ENCODE data around the gene MTOR.
"Not testable (repeated sequence)": the region's sequence is repeated elsewhere in the genome, so short reads cannot be mapped to it uniquely, and the experiment has no call there.

MTOR gene

GRCh38 chr1:11280719-11281376, 18.5 kb upstream of the MTOR start:
- no peak for DNase-seq (ENCODE audit: low spot score)

GRCh38 chr1:11279630-11280029, 17.3 kb upstream of the MTOR start:
- DNase-seq (ENCODE audit: low spot score) = no peak

DNA sequence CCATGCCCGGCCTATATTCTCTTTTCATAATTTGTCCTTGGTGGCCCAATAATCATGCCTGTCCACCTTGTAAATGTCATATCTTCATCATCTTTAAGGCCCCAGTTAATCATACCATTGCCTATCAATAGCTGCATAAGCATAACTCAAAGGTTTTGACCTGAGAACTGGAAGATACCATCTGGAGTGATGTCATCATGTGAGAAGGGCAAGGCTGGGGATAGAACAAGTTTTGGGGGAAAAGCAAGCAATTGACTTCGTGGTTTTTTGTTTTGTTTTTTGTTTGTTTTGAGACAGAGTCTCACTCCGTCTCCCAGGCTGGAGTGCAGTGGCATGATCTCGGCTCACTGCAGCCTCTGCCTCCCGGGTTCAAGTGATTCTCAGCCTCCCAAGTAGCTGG, 16.8 kb upstream of the MTOR start:
- no peak for DNase-seq (ENCODE audit: low spot score)

DNA sequence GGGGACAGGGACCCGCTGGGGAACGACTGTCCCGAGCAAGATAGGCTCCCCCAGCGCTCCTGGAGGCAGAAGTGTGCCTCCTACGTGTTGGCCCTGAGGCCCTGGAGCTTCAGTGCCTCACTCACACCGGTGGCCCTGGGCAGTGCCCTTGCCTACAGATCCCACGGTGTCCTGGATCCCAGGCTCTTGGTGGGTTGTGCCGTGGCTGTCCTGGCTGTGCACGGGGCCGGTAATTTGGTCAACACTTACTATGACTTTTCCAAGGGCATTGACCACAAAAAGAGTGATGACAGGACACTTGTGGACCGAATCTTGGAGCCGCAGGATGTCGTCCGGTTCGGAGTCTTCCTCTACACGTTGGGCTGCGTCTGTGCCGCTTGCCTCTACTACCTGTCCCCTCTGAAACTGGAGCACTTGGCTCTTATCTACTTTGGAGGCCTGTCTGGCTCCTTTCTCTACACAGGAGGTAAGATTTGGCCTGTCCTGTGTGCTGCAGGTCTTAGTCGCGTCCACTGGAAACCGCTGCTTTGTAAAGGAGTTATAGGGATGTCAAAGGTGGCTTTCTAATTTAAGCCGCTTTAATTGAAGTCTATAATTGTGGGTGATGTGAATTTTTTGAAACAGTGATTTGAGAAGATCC, 11.4 kb upstream of the MTOR start:
- DNase-seq (ENCODE audit: low spot score) = peak; percentile 25

GRCh38 chr1:11272832-11273594, 10.7 kb upstream of the MTOR start, which contains the start of gene UBIAD1:
Gene UBIAD1 (plus strand): TSS chr1:11273198. CDS start chr1:11273532, 334 bp downstream.
- DNase-seq (ENCODE audit: low spot score) = peak; percentile 63

- no peak for DNase-seq (ENCODE audit: low spot score)
Measured at GRCh38 chr1:11272544-11272831, 10.1 kb upstream of the MTOR start.

- not testable (repeated sequence) for DNase-seq (ENCODE audit: low spot score)
Measured at GRCh38 chr1:11267350-11268337, 5.3 kb upstream of the MTOR start.

GRCh38 chr1:11266268-11267074, 4.1 kb upstream of the MTOR start:
- DNase-seq (ENCODE audit: low spot score) = no peak

DNA sequence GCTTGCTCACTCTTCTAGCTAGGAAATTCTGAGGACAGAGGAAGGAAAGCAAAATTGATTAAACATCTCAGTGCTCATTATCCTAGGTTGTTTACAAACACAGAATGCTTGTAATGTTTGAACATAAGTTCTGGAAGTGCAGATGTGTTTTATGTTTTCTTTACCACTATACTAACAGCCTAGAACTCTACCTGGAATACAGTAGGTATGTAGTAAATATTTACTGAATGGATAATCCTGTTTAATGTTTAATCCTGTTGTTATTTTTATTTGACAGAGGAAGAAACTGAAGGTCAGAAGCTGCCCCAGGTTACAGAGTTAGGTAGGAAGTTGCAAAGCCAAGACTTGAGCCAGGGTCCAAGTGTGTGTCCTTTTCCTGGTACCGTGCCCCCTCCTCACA, 6.1 kb downstream of the MTOR start:
- DNase-seq (ENCODE audit: low spot score) = no peak

DNA sequence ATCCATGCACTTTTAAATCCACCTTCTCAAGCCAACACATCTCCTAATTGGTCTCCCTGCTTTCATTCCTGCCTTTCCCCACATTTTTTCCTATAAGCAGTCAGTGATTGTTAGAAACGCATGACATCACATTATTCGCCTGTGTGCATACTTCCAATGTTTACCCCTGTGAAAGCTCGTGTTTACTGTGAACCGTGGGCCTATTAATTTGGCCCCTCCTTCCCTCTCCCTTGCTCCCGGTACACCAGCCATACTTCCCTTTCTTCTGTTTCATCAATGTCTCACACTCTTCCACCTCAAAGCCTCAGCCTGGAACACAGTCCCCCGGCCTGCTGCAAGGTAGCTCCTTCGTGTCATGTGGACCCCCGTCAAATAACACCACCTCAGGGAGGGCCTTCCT, 9.1 kb downstream of the MTOR start:
- DNase-seq (ENCODE audit: low spot score) = no peak

DNA sequence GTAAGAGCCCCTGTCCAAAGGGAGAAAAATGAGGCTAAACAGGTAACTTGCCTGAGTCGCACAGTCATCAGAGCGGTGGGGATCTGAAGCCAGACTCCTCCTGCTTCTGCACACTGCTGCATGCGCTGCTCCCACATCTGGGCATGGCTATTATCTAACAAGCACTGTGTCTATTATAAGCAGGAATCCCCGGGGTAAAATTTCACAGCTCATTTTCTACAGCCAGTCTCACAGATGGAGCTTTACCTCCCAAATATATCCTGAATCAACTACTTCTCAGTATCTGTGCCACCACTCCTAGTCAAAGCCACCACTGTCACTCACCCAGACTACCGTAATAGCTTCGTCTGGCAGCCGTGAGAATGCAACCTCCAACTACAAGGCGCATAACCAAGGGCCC, 9.8 kb downstream of the MTOR start:
- DNase-seq (ENCODE audit: low spot score) = no peak

DNA sequence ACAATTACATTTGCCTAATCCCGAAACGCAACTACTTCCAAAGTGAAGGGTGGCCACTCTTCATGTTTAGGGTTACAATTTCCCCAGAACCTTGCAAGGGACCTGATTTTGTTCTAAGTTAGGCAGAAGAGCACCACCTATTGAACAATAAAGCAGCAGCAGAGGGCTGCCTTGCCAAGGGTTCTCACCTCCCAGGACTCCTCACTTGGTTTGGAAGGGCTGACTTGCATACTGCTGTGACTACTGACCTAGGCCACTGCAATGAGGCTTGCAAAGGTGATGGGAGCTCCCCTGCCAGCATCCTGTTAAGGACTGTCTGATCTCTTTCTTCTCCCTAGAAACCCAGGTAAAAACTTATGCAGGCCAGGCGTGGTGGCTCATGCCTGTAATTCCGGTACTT, 14.2 kb downstream of the MTOR start:
- no peak for DNase-seq (ENCODE audit: low spot score)

- DNase-seq (ENCODE audit: low spot score) = no peak
Measured at GRCh38 chr1:11245904-11246719, 16.2 kb downstream of the MTOR start.

DNA sequence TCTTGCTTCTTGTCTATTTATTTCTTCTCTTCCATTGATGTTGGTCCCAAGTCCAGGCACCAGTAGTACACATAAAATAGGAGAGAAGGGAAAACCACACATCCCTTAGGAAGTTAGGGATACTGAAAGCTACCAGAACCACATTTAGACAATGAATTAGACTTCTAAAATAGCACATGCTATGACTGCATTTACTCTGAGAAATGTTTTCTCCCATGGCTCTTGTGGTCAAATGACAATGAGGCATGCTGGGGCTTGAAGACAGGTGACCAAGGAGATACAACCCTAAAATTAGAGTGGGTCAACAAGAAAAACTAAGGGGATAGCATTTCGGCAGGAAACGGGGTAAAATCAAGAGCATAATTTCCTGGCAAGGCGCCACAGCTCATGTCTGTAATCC, 17.1 kb downstream of the MTOR start:
- no peak for DNase-seq (ENCODE audit: low spot score)

DNA sequence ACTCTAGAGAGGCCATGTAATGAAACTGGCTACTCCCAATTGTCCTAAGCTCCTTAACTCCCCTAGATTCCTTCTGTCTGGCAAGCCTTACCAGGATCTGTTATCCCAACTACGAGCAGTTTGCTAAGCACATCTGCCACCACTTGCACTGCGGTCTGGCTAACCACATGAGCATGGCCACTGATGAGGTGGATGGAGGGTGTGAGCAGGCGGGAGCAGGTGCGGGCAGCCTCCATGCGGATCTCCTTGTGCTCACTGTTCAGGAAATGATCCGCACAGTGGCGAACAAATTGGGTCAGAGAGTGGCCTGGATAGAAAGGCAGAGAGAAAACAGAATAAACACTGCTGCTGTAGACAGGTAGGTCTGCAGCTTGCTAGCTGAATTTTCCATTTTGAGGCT, 24.0 kb downstream of the MTOR start:
- DNase-seq (ENCODE audit: low spot score) = no peak

- DNase-seq (ENCODE audit: low spot score) = no peak
Measured at GRCh38 chr1:11237356-11237755, 25.0 kb downstream of the MTOR start.

- no peak for DNase-seq (ENCODE audit: low spot score)
Measured at GRCh38 chr1:11233208-11233607, 29.1 kb downstream of the MTOR start.

DNA sequence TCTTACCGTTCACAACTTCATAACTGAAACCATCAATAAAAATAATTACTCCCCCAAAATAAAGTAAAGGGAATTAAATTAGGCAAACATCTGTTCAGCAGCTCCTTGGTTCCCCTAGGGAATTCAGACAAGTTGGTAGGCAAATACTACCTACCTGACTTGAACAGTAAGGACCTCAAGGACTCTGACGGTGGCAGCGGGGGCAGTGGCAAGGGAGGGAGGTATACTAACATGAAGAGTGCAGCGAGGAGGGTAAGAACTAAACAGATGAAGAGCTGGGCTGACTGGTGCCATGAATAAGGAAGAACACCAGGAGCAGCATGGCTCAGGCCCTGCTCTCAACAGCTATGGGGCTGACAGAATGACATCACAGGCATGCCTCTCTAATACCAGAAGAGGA, 33.1 kb downstream of the MTOR start:
- DNase-seq (ENCODE audit: low spot score) = no peak

DNA sequence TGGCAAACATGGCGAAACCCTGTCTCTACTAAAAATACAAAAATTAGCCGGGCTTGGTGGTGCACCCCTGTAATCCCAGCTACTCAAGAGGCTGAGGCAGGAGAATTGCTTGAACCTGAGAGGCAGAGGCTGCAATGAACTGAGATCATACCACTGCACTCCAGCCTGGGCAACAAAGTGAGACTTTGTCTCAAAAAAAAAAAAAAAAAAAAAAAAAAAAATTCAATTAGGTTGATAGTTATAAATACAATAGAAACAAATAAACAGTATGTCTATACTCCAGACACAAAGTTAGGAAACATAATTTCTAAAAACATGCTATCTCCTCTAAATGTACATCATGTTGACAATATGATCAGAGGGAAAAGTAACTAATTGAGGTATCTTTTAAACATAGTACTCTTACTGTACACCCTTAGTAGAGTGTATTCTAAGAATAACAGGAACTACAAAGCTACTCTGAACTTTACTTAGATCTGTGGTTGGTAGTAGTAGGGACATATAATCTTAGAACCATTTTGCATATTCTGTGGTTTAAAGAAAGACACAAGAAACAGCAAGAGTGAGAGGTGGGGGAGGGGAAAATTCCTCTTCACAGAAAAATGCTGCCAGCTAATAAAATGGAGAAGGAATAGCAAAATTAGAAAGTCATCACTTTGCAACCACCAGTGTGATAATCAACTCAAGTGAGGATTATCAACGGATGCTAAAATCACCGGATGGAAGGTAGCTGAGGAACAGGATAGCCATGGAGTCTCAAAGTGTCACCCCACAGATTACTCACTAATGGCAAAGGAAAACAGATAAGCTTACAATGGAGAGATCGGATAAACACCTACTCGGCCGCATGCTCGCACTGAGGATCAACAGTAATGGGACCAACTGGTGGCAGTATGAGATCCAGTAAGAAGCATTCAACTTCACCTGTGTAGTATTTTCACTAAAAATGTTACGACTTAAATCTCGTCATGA, 35.0 kb downstream of the MTOR start:
- no peak for DNase-seq (ENCODE audit: low spot score)
